Measurements from ENCODE around the gene ZXDC. TPM values are rescaled to one million over a fixed set of nuclear protein-coding genes. Genes with fewer than 3 reads are reported as not detected.

Gene ZXDC
- total RNA-seq, 1 donor from 2014 or later, result 25.4 TPM

- DNase-seq (ENCODE audit: low spot score), result no peak
- Mint-ChIP-seq H3K4me3 (ENCODE audit: unreplicated experiment) (no peak overlapping the region), H3K4me1 (ENCODE audit: unreplicated experiment) (peaks cover 2% of the 10 kb centered on the region), H3K27me3 (ENCODE audit: unreplicated experiment) (peaks cover 7% of the 10 kb centered on the region), H3K36me3 (ENCODE audit: low read depth, unreplicated experiment) (no peaks in the 10 kb centered on the region), H3K9me3 (ENCODE audit: unreplicated experiment) (no peaks in the 10 kb centered on the region), H3K27ac (ENCODE audit: unreplicated experiment) (no peak overlapping the region)
- TF ChIP-seq CTCF (IDR thresholded peaks at IDR 0.05; ENCODE audit: unreplicated experiment), result no peak
Measured at GRCh38 chr3:126417515-126417914, 58.2 kb downstream of the ZXDC start.

GRCh38 chr3:126416943-126417342 lies 58.7 kb downstream of the ZXDC start:
- no peak for TF ChIP-seq CTCF (IDR thresholded peaks at IDR 0.05; ENCODE audit: unreplicated experiment)
- Mint-ChIP-seq H3K9me3 (ENCODE audit: unreplicated experiment) (no peaks in the 10 kb centered on the region), H3K4me1 (ENCODE audit: unreplicated experiment) (peaks cover 2% of the 10 kb centered on the region)

GRCh38 chr3:126415661-126416591 lies 59.8 kb downstream of the ZXDC start:
- Mint-ChIP-seq H3K27ac (ENCODE audit: unreplicated experiment) (no peak overlapping the region), H3K4me3 (ENCODE audit: unreplicated experiment) (no peak overlapping the region), H3K9me3 (ENCODE audit: unreplicated experiment) (no peaks in the 10 kb centered on the region), H3K4me1 (ENCODE audit: unreplicated experiment) (peaks cover 2% of the 10 kb centered on the region), H3K27me3 (ENCODE audit: unreplicated experiment) (peaks cover 9% of the 10 kb centered on the region), H3K36me3 (ENCODE audit: low read depth, unreplicated experiment) (no peaks in the 10 kb centered on the region)
- no peak for DNase-seq (ENCODE audit: low spot score)
- no peak for TF ChIP-seq CTCF (IDR thresholded peaks at IDR 0.05; ENCODE audit: unreplicated experiment)

More at GRCh38 chr3:126416943-126417342, 58.7 kb downstream of the ZXDC start:
- Mint-ChIP-seq H3K4me3 (ENCODE audit: unreplicated experiment) (no peak overlapping the region), H3K36me3 (ENCODE audit: low read depth, unreplicated experiment) (no peaks in the 10 kb centered on the region), H3K27me3 (ENCODE audit: unreplicated experiment) (peaks cover 7% of the 10 kb centered on the region), H3K27ac (ENCODE audit: unreplicated experiment) (no peak overlapping the region)
- DNase-seq (ENCODE audit: low spot score), result no peak

GRCh38 chr3:126414961-126415660 lies 60.6 kb downstream of the ZXDC start:
- Mint-ChIP-seq H3K4me3 (ENCODE audit: unreplicated experiment) (no peak overlapping the region), H3K27ac (ENCODE audit: unreplicated experiment) (no peak overlapping the region)

More at GRCh38 chr3:126414961-126415660, 60.6 kb downstream of the ZXDC start:
- Mint-ChIP-seq H3K4me1 (ENCODE audit: unreplicated experiment) (no peaks in the 10 kb centered on the region), H3K27me3 (ENCODE audit: unreplicated experiment) (peaks cover 9% of the 10 kb centered on the region), H3K9me3 (ENCODE audit: unreplicated experiment) (no peaks in the 10 kb centered on the region), H3K36me3 (ENCODE audit: low read depth, unreplicated experiment) (no peaks in the 10 kb centered on the region)
- TF ChIP-seq CTCF (IDR thresholded peaks at IDR 0.05; ENCODE audit: unreplicated experiment), result no peak
- DNase-seq (ENCODE audit: low spot score), result no peak
